GM18951 (cell line): ENCODE measurements around the gene CSH2.

Experiments used
- POLR2A ChIP-seq: IDR thresholded peaks from 4 replicates; pipeline ENCODE4 v1.6.1; 2011; ENCODE audit warnings: mild to moderate bottlenecking; ENCODE audit not compliant: insufficient read length, insufficient read depth; ENCODE audit errors: extremely low read depth
- in situ Hi-C: fragments of 300-500 bp; cut with MboI; formaldehyde crosslinking; loops from one replicate; pipeline ENCODE4 v1.12.0; 2022; ENCODE audit warnings: low sequenced_read_pairs, mixed read lengths, inconsistent platforms; ENCODE audit not compliant: unreplicated experiment

The CSH2 gene

DNA sequence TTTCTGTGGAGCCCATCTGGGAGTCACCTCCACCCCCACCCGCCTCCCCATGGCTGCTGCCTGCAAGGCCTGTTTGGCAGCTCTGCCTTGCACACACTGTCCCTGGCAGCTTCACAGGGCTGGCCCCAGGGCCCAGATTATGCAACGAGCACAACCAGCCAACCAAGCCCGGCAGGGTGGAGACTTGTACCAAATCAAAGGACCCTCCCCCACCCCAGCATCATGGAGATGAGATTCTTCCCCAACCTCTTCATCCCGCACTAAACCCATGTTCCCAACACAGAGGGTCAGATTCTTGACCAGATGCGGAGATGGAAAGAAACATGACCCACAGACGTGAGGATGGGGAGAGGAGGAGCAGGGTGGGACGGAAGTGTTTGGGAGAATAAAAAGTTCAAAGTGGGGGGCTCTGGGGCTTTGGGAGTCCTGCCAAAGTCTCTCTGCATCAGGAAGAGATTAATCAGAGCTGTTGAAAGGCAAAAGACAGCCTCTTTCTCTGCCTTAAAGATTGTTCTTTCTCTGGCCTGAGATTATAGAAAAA, 34.8 kb downstream of the CSH2 start:
- TF ChIP-seq POLR2A, result no peak
- in situ Hi-C loops, result no loop called here

DNA sequence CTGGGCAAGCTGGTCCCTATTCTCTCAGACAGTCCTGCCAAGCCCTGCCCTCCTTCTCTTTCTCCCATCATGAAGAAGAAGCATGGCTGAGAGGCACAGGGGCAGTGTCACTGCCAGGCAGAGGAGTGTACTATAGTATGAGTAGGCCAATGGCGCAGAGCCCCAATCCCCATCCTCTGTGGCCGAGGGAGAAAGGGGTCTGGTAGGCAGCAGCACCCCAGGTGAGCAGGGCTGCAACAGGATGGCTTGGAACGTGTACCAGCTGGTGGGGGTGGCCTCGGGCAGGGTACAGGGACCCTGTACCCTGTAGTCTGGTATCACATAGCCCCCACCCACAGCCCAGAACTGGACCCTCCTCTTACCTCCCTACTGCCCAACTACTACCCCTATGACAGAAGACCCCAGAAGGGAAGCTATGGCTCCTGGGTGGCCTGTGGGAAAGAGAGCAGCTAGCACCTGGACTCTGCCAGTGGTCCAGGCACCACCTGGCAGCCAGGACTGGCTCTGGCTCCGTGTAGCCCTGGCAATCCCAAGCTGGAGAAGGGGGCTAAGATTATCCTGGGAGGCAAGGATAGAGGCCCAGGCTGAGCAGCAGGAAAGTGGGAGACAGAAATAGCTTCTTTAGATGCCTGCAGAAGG, 35.4 kb downstream of the CSH2 start:
- in situ Hi-C loops, result no loop called here
- no peak for TF ChIP-seq POLR2A

DNA sequence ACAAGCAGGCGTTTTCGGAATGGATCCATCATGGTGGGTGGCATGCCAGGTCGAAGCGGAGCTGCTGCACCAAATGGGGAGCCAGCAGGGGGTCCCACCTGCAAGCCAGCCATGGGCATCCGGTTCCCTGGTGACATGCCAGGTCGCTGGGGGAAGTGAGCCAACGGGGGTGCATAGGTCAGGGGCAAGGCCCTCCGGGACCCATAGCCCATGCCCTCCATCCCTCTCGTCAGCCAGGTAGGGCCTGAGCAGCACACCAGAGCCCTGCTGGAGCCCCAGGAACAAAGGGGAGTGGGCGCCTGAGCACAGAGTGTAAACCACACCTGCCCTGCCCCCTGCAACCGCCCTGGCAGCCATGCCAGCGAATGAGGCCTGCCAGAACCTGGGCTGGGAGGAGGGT, 36.0 kb downstream of the CSH2 start:
- TF ChIP-seq POLR2A, result no peak
- in situ Hi-C loops, result no loop called here

DNA sequence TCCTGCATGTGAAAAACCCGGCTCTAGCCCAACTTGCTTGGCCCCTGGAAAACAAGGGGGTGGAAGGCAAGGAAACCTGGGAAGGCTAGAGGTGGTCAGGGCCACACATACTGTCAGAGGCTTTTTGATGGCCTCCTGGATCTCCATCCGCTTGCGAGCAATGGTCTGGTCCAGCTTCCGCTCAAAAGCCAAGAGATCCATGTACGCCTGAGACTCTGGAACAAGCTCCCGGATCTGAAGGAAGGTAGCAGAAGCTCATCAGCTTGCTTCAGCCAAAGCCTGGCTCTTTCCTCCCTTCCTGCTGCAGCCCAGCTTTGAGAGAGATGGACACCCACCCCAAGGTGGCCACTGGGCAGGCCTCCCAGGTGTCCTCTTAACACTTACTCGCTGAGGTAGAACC, 36.7 kb downstream of the CSH2 start:
- TF ChIP-seq POLR2A, result no peak
- in situ Hi-C loops, result no loop called here

DNA sequence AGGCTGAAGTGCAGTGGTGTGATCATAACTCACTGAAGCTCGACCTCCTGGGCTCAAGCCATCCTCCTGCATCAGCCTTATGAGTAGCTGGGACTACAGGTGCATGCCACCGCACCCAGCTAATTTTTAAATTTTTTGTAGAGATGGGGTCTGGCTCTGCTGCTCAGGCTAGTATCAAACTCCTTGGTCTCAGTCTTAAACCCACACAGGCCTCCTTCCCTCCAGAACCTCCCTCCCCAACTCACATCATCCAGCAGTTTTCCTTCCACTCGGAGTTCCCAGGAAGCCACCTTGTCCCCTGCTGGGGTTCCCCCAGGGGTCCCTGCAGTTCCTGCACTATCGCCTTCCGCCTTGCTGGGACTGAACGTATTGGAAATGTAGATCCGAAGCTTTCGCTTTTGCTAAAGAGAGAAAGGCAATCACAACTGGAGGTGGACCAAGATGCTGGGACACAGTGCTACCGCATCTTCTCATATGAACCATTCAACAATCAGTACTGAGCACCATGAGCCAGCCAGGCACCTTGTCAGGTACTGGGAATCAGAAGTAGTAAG, 38.2 kb downstream of the CSH2 start:
- TF ChIP-seq POLR2A, result no peak
- in situ Hi-C loops, result no loop called here

DNA sequence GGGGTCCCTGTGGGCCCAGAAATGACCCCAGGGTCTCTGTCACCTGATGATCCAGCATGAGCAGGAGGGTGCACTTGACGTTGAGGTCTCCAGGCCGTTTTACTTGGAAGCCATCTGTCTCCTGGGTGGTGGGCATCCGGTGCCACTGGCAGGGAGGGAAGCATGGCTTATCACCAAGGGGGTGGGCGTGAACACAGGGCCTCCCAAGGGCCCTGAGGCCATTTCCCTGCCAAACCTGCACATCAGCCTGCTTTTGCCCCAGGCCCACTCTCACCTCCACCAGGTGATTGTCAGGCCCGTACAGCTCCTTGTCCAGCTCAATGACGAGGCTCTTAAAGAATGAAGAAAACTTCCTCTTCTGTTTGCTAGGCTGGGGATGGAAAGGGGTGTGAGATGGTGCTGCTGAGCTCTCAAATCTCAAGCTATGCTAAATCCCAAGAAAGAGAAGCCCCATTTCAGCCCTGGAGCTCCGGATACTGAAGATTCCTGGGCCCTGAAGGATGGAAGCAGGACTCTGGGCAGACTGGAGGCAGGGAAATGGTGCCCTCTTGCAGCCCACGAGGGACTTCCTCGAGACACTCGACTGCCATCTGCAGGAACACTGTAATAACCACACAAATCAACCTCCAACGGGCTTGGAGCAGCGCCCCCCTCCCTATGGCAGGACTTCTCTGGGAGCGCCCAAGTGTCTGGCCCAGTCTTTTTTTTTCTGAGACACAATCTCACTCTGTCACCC, 38.9 kb downstream of the CSH2 start:
- no peak for TF ChIP-seq POLR2A
- in situ Hi-C loops, result no loop called here

DNA sequence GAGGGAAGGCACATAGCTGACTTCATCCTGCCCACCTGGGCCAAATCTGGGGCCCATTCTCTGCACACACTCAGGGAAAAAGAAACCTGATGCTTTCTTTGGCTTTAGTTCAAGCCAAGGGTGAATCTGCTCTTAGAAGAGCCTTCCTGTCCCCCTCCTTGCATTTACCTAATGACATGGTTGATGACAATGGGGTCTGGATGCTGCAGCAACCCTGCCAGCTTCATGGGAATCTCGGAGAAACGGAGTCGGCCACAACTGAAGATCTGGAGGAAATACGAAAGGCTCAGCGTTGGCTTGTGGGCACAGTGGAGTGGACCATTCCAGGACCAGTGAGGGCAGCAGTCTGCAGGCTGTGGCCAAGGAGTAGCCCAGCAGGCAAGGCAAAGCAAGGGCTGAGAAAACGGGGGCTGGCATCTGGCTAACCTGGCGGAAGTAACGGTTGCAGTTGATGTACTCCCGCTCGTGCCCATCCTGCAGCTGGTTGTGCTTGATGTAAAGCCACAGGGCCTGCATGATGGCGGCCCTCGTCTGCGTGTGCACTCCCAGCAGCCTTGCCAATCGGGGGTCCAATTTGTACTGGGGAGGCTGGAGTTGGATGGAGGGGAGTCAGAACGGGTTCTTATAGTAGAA, 39.6 kb downstream of the CSH2 start:
- in situ Hi-C loops, result no loop called here
- peak; percentile 6 for TF ChIP-seq POLR2A

DNA sequence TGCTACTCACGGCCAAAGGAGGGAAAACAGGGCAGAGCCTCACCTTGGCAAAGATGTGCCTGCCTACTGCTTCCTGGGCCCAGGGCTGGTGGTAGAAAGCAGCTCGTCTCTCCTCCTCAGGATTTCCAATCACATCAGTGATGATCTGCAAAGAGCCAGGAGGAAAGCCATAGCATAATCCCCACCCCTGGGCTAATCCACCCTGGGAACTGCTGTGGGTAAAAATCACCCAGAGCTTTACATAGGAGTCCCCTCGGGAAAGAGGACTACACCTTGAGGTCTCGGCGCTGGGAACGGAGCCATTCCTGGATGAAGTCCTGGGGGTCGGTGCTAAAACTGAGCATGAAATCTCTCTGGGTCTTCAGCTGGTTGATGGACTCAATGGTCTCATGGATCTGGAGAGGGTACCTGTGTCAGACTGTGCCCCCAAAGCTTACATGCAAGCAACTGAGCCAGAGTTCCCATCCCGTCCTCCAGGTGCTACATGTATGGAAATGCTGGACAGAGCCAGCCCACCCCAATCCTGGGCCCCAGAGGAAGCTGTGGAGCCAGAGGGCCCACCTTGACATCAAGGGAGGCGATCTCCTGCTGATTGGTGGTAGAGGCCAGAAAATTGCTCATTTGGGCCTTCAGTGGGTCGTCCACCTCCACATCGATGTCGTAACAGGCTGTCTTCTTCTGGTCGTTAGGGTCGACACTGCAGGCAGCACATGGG, 40.3 kb downstream of the CSH2 start:
- peak; percentile 20 for TF ChIP-seq POLR2A
- in situ Hi-C loops, result no loop called here

DNA sequence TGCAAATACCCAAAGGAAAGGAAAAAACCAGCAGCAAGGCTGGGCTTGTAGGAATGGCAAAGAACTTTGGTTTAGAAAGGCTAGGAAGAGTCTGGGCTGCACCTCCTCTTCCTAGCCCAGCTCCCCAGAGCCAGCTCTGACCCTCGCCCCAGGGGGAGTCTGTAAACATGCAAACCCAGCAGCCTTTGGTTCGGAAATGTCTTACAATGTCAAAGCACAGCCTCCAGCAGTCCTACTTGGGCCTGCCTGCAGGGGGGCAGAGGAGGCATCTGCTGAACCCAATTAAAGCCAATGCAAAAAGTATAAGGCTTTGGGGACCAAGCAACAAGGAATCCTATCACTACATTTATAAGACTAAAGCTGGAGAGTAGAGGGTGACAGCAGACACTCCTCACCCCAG, 41.0 kb downstream of the CSH2 start:
- in situ Hi-C loops, result no loop called here
- TF ChIP-seq POLR2A, result no peak

DNA sequence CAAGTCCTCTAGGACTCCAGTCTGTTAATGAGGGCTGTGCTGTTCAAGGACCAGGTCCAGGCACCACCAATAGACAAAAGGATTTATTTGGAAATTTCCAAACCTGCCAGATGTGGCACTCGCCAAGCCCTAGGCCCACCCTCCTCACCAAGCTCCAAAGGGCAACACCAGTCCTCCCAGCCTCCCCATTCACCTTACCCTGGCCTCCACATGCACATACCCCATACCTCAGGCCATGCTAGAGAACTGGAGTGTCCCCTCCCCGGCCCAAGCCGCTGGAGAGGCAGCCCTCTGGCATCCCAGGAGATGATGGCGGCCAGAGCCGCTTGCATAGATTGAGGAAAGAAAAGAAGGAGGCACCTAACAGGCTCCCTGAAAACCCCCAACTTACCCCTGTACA, 41.5 kb downstream of the CSH2 start:
- TF ChIP-seq POLR2A, result no peak
- in situ Hi-C loops, result no loop called here

DNA sequence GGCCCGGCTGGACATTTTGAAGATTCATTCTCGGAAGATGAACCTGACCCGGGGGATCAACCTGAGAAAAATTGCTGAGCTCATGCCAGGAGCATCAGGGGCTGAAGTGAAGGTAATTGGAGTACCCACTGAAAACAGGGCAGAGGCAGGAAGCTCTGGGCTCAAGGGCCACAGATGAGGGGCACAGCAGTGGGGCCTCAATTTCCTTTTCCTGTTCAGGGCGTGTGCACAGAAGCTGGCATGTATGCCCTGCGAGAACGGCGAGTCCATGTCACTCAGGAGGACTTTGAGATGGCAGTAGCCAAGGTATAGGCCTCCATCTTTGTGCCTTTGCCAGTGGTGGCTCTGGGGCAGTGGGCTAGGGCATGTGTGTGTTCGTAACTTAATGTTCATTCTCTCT, 42.0 kb downstream of the CSH2 start:
- TF ChIP-seq POLR2A, result no peak
- in situ Hi-C loops, result no loop called here

DNA sequence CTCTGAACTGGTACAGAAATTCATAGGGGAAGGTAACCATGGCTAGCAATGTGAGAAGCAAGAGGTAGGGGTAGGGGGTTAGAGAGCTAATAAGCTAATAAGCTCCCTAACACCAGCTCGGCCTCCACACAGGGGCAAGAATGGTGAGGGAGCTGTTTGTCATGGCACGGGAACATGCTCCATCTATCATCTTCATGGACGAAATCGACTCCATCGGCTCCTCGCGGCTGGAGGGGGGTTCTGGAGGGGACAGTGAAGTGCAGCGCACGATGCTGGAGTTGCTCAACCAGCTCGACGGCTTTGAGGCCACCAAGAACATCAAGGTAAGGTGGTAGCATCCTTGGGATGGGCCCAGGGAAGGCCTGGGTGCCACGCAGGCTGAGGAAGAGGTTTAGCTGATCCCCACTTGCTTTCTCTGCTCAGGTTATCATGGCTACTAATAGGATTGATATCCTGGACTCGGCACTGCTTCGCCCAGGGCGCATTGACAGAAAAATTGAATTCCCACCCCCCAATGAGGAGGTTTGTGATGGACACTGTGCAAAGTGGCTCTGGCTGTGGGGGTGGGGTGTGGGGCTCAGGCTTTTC, 42.5 kb downstream of the CSH2 start:
- in situ Hi-C loops, result no loop called here
- TF ChIP-seq POLR2A, result no peak

DNA sequence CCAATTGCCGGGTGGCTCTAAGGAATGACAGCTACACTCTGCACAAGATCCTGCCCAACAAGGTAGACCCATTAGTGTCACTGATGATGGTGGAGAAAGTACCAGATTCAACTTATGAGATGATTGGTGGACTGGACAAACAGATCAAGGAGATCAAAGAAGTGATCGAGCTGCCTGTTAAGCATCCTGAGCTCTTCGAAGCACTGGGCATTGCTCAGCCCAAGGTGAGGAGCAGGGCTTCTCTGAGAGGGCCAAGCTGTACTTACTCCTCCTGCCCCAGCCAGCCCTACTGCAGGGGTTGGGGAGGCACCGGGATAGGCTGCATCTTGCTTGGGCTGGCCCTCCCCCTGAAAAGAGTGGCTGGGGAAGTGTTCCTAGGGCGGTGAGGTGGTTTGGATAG, 43.2 kb downstream of the CSH2 start:
- in situ Hi-C loops, result no loop called here

DNA sequence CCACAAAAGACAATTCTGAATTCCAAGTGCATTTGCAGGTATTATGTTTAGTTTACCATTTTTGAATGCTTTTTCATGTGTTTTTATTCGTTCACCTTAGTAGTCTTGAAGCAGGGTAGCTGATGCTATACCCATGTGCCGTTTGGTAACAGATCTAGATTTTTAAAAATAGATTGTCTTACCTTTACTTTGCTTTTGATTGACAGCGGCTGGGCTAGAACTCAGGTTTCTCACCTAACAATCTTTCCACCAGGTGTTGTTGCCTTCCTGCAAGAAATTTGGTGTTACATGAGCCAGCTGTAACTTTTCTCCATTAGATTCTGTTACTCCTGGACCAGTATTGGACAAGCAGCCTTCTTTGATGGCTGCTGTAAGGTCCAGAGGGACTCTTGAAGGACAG, 44.5 kb downstream of the CSH2 start:
- TF ChIP-seq POLR2A, result no peak
- in situ Hi-C loops, result no loop called here

More for the DNA sequence above, 43.2 kb downstream of the CSH2 start:
- TF ChIP-seq POLR2A, result no peak
